ENCODE results near the gene PKHD1.

PKHD1 gene

GRCh38 chr6:52065621-52066020, 21.8 kb downstream of the PKHD1 start:
- Histone ChIP-seq H3K27me3 (ENCODE audit: insufficient read depth, low read length) (no peaks in the 10 kb centered on the region), H2AK5ac (ENCODE audit: low read length) (no peak overlapping the region), H3K18ac (ENCODE audit: low read length) (no peak overlapping the region), H2BK12ac (ENCODE audit: low read length) (no peak overlapping the region), H3K9me3 (ENCODE audit: insufficient read depth, low read depth, low read length) (no peaks in the 10 kb centered on the region), H3K79me1 (ENCODE audit: low read length) (no peaks in the 10 kb centered on the region), H3K23ac (ENCODE audit: low read length) (no peak overlapping the region), H2BK5ac (ENCODE audit: low read depth, low read length, poor library complexity) (no peak overlapping the region), H2BK120ac (ENCODE audit: insufficient read depth, low read length, poor library complexity) (no peak overlapping the region), H2AFZ (ENCODE audit: insufficient read depth, low read length, poor library complexity) (no peak overlapping the region), H3K4me2 (ENCODE audit: low read length) (no peak overlapping the region), H3K79me2 (ENCODE audit: control insufficient read depth, insufficient read depth, low read length, poor library complexity) (no peaks in the 10 kb centered on the region), H4K12ac (ENCODE audit: low read depth, low read length) (no peak overlapping the region), H4K8ac (ENCODE audit: low read depth, low read length) (no peak overlapping the region), H3K4me3 (ENCODE audit: low read depth, low read length) (no peak overlapping the region), H3K4ac (ENCODE audit: low read depth, low read length) (no peak overlapping the region), H3K36me3 (ENCODE audit: control insufficient read depth in 1 of 2, insufficient read depth in 2 of 2, low read length in 2 of 2) (no peaks in the 10 kb centered on the region), H3K9ac (ENCODE audit: low read length) (no peak overlapping the region), H3K4me1 (ENCODE audit: control insufficient read depth in 1 of 2, insufficient read depth in 2 of 2, low read length in 2 of 2) (peaks cover 4 to 5% of the 10 kb centered on the region in 2 experiments), H3K27ac (ENCODE audit: low read depth, low read length) (no peak overlapping the region), H4K91ac (ENCODE audit: low read depth, low read length) (no peak overlapping the region), H3K14ac (ENCODE audit: low read length) (no peak overlapping the region)
- DNase-seq: peak; percentile 83 to 91

GRCh38 chr6:52063584-52064344, 23.6 kb downstream of the PKHD1 start:
- WGBS (ENCODE audit: extremely low coverage, insufficient coverage, insufficient read length): no CpG with 5 or more reads among the region's 5 CpGs
- no peak overlapping the region for H4K12ac ChIP-seq (ENCODE audit: low read depth, low read length)
- H3K27ac ChIP-seq (ENCODE audit: low read depth, low read length): no peak overlapping the region
- no peak overlapping the region for H3K4me3 ChIP-seq (ENCODE audit: low read depth, low read length)
- no peak overlapping the region for H3K18ac ChIP-seq (ENCODE audit: low read length)
- H4K8ac ChIP-seq (ENCODE audit: low read depth, low read length): peak overlapping the region; percentile 13
- no peaks in the 10 kb centered on the region for H3K27me3 ChIP-seq (ENCODE audit: insufficient read depth, low read length)
- no peaks in the 10 kb centered on the region for H3K9me3 ChIP-seq (ENCODE audit: insufficient read depth, low read depth, low read length)
- no peak overlapping the region for H3K23ac ChIP-seq (ENCODE audit: low read length)
- no peak overlapping the region for H4K91ac ChIP-seq (ENCODE audit: low read depth, low read length)
- H2BK5ac ChIP-seq (ENCODE audit: low read depth, low read length, poor library complexity): no peak overlapping the region
- H3K4me2 ChIP-seq (ENCODE audit: low read length): peak overlapping the region; percentile 15
- H2AK5ac ChIP-seq (ENCODE audit: low read length): no peak overlapping the region
- H2BK12ac ChIP-seq (ENCODE audit: low read length): no peak overlapping the region
- H3K9ac ChIP-seq (ENCODE audit: low read length): no peak overlapping the region
- H2BK120ac ChIP-seq (ENCODE audit: insufficient read depth, low read length, poor library complexity): no peak overlapping the region
- peaks cover 4 to 5% of the 10 kb centered on the region in 2 experiments for H3K4me1 ChIP-seq (ENCODE audit: control insufficient read depth in 1 of 2, insufficient read depth in 2 of 2, low read length in 2 of 2)
- no peaks in the 10 kb centered on the region for H3K79me1 ChIP-seq (ENCODE audit: low read length)
- no peak overlapping the region for H2AFZ ChIP-seq (ENCODE audit: insufficient read depth, low read length, poor library complexity)
- no peaks in the 10 kb centered on the region for H3K36me3 ChIP-seq (ENCODE audit: control insufficient read depth in 1 of 2, insufficient read depth in 2 of 2, low read length in 2 of 2)
- no peak overlapping the region for H3K14ac ChIP-seq (ENCODE audit: low read length)
- DNase-seq: peak; percentile 7 to 42
- no peaks in the 10 kb centered on the region for H3K79me2 ChIP-seq (ENCODE audit: control insufficient read depth, insufficient read depth, low read length, poor library complexity)
- no peak overlapping the region for H3K4ac ChIP-seq (ENCODE audit: low read depth, low read length)

GRCh38 chr6:52061481-52061880, 25.9 kb downstream of the PKHD1 start:
- Histone ChIP-seq H2AK5ac (ENCODE audit: low read length) (no peak overlapping the region), H4K91ac (ENCODE audit: low read depth, low read length) (no peak overlapping the region), H2BK5ac (ENCODE audit: low read depth, low read length, poor library complexity) (no peak overlapping the region), H3K79me1 (ENCODE audit: low read length) (no peaks in the 10 kb centered on the region), H2BK12ac (ENCODE audit: low read length) (no peak overlapping the region), H4K8ac (ENCODE audit: low read depth, low read length) (no peak overlapping the region), H3K27me3 (ENCODE audit: insufficient read depth, low read length) (no peaks in the 10 kb centered on the region), H3K4ac (ENCODE audit: low read depth, low read length) (no peak overlapping the region), H2AFZ (ENCODE audit: insufficient read depth, low read length, poor library complexity) (no peak overlapping the region), H3K36me3 (ENCODE audit: control insufficient read depth in 1 of 2, insufficient read depth in 2 of 2, low read length in 2 of 2) (no peaks in the 10 kb centered on the region), H2BK120ac (ENCODE audit: insufficient read depth, low read length, poor library complexity) (no peak overlapping the region), H3K9me3 (ENCODE audit: insufficient read depth, low read depth, low read length) (no peaks in the 10 kb centered on the region), H3K9ac (ENCODE audit: low read length) (no peak overlapping the region), H3K79me2 (ENCODE audit: control insufficient read depth, insufficient read depth, low read length, poor library complexity) (no peaks in the 10 kb centered on the region), H3K4me2 (ENCODE audit: low read length) (no peak overlapping the region), H3K23ac (ENCODE audit: low read length) (no peak overlapping the region), H3K4me1 (ENCODE audit: control insufficient read depth in 1 of 2, insufficient read depth in 2 of 2, low read length in 2 of 2) (peaks cover 4 to 5% of the 10 kb centered on the region in 2 experiments), H3K14ac (ENCODE audit: low read length) (no peak overlapping the region), H4K12ac (ENCODE audit: low read depth, low read length) (no peak overlapping the region), H3K27ac (ENCODE audit: low read depth, low read length) (no peak overlapping the region), H3K4me3 (ENCODE audit: low read depth, low read length) (no peak overlapping the region), H3K18ac (ENCODE audit: low read length) (no peak overlapping the region)
- no peak for DNase-seq
- WGBS (ENCODE audit: extremely low coverage, insufficient coverage, insufficient read length): no CpG with 5 or more reads among the region's 3 CpGs

- no peaks in the 10 kb centered on the region for H3K27me3 ChIP-seq (ENCODE audit: insufficient read depth, low read length)
- no peak overlapping the region for H3K18ac ChIP-seq (ENCODE audit: low read length)
- H2BK5ac ChIP-seq (ENCODE audit: low read depth, low read length, poor library complexity): no peak overlapping the region
- no peak overlapping the region for H3K4ac ChIP-seq (ENCODE audit: low read depth, low read length)
- H3K36me3 ChIP-seq (ENCODE audit: control insufficient read depth in 1 of 2, insufficient read depth in 2 of 2, low read length in 2 of 2): no peaks in the 10 kb centered on the region
- H3K4me3 ChIP-seq (ENCODE audit: low read depth, low read length): no peak overlapping the region
- H2BK120ac ChIP-seq (ENCODE audit: insufficient read depth, low read length, poor library complexity): no peak overlapping the region
- H3K27ac ChIP-seq (ENCODE audit: low read depth, low read length): no peak overlapping the region
- no peak overlapping the region for H4K8ac ChIP-seq (ENCODE audit: low read depth, low read length)
- no peak overlapping the region for H2AFZ ChIP-seq (ENCODE audit: insufficient read depth, low read length, poor library complexity)
- H4K12ac ChIP-seq (ENCODE audit: low read depth, low read length): no peak overlapping the region
- H3K23ac ChIP-seq (ENCODE audit: low read length): no peak overlapping the region
- no peaks in the 10 kb centered on the region for H3K4me1 ChIP-seq (ENCODE audit: control insufficient read depth in 1 of 2, insufficient read depth in 2 of 2, low read length in 2 of 2)
- no peaks in the 10 kb centered on the region for H3K79me1 ChIP-seq (ENCODE audit: low read length)
- H3K14ac ChIP-seq (ENCODE audit: low read length): no peak overlapping the region
- H4K91ac ChIP-seq (ENCODE audit: low read depth, low read length): no peak overlapping the region
- no peaks in the 10 kb centered on the region for H3K79me2 ChIP-seq (ENCODE audit: control insufficient read depth, insufficient read depth, low read length, poor library complexity)
- no peak overlapping the region for H2AK5ac ChIP-seq (ENCODE audit: low read length)
- H3K9me3 ChIP-seq (ENCODE audit: insufficient read depth, low read depth, low read length): no peaks in the 10 kb centered on the region
- H2BK12ac ChIP-seq (ENCODE audit: low read length): no peak overlapping the region
- H3K9ac ChIP-seq (ENCODE audit: low read length): no peak overlapping the region
- H3K4me2 ChIP-seq (ENCODE audit: low read length): no peak overlapping the region
- no peak for DNase-seq
- WGBS (ENCODE audit: extremely low coverage, insufficient coverage, insufficient read length): no CpG with 5 or more reads among the region's 1 CpG
Observed at GRCh38 chr6:52059821-52060220, 27.6 kb downstream of the PKHD1 start.

All from trophoblast cell (in vitro differentiated cells and primary cell).